ENCODE data around the gene PCDHGC4. TPM values are rescaled to one million over a fixed set of nuclear protein-coding genes. Genes with fewer than 3 reads are reported as not detected.

The PCDHGC4 gene
- total and polyA plus RNA-seq, 2 of the 8 experiments (the other 6 are each of a cell fraction or from before 2014, with no cell fraction given): 2.1 to 2.4 TPM

GRCh38 chr5:141484310-141484640 is 555 bp upstream of the PCDHGC4 start:
- Histone ChIP-seq H3K9me3 (ENCODE audit: insufficient read depth in 2 of 2, low read depth in 1 of 2, low read length in 1 of 2) (no peaks in the 10 kb centered on the region), H3K27ac (ENCODE audit: low read depth, low read length) (peak overlapping the region; percentile 5; the same call in 1 of the 2 replicates), H3K36me3 (ENCODE audit: control insufficient read depth in 2 of 4, insufficient read depth in 4 of 4, low read length in 3 of 4) (no peaks in the 10 kb centered on the region), H2BK120ac (replicated peaks; ENCODE audit: low read depth, low read length) (no peak overlapping the region), H2AK5ac (ENCODE audit: low read depth, low read length) (no peak overlapping the region), H3K4me3 (ENCODE audit: extremely low read depth in 1 of 4, insufficient read depth in 2 of 4, low read depth in 3 of 4, low read length in 4 of 4) (peak overlapping the region; percentile 56 to 78 (median 69); a peak in 5 of 8 replicates), H3K79me2 (ENCODE audit: control insufficient read depth in 1 of 2, insufficient read depth in 2 of 2, low read length in 2 of 2) (peaks cover 0 to 3% of the 10 kb centered on the region in 2 experiments; a peak in 1 of 4 replicates), H4K8ac (ENCODE audit: extremely low read depth, insufficient read depth, low read length) (no peak overlapping the region), H2AFZ (ENCODE audit: low read length) (no peak overlapping the region), H3K79me1 (ENCODE audit: low read depth, low read length) (no peaks in the 10 kb centered on the region; the same call in 1 of the 2 replicates), H3K27me3 (replicated peaks in 1 of 4; ENCODE audit: control insufficient read depth in 3 of 4, extremely low read depth in 1 of 4, insufficient read depth in 3 of 4, low read length in 3 of 4) (peaks cover 7 to 19% (median 16%) of the 10 kb centered on the region in 4 experiments), H3K56ac (replicated peaks; ENCODE audit: insufficient read length, low read depth, low read length) (no peak overlapping the region), H3K4ac (replicated peaks; ENCODE audit: insufficient read length, low read depth, low read length) (no peak overlapping the region), H4K91ac (replicated peaks; ENCODE audit: insufficient read length, low read length) (no peak overlapping the region), H3K23me2 (ENCODE audit: low read depth, low read length) (peaks cover 11% of the 10 kb centered on the region), H3K18ac (ENCODE audit: extremely low read depth, low read length) (no peak overlapping the region), H3K4me2 (ENCODE audit: insufficient read depth in 1 of 2, low read depth in 2 of 2, low read length in 2 of 2) (peak overlapping the region; percentile 98), H2BK15ac (ENCODE audit: low read length) (no peak overlapping the region), H4K5ac (ENCODE audit: insufficient read length, low read depth, low read length) (peak overlapping the region; percentile 51), H3K23ac (ENCODE audit: insufficient read length) (no peak overlapping the region), H2BK12ac (ENCODE audit: low read depth, low read length) (no peak overlapping the region), H3K4me1 (replicated peaks in 1 of 4; ENCODE audit: control insufficient read depth in 3 of 4, insufficient read depth in 4 of 4, low read length in 3 of 4) (peaks cover 5 to 20% (median 12%) of the 10 kb centered on the region in 4 experiments), H4K20me1 (replicated peaks in 1 of 2; ENCODE audit: control insufficient read depth in 1 of 2, insufficient read depth in 2 of 2, low read length in 2 of 2) (peaks cover 11 to 16% of the 10 kb centered on the region in 2 experiments), H3K9ac (replicated peaks in 1 of 4; ENCODE audit: extremely low read depth in 1 of 4, low read depth in 3 of 4, low read length in 3 of 4) (no peak overlapping the region), H2BK20ac (ENCODE audit: low read length) (no peak overlapping the region), H2BK5ac (ENCODE audit: low read depth, low read length) (no peak overlapping the region), H3K14ac (ENCODE audit: insufficient read length) (no peak overlapping the region)
- ChIA-PET POLR2A (ENCODE audit: partially characterized antibody) (interaction anchor here (0.9 to 3.5 kb wide), 5 partner anchors 10 to 31 kb away, joined by 4 to 25 read pairs (median 6); no protein-coding TSS in a partner anchor), CTCF (ENCODE audit: partially characterized antibody) (interaction anchor here (0.6 to 14.3 kb wide), 17 partner anchors 7 to 645 kb away, joined by 3 to 164 read pairs (median 7); partner anchors contain the start of genes PCDHB9, PCDHGA10, PCDHGA11 and PCDHGB1)
- no peak for TF ChIP-seq RAD21 (IDR thresholded peaks at IDR 0.05 in 1 of 2, conservative IDR thresholded peaks at IDR 0.05 in 1 of 2; ENCODE audit: low read depth in 2 of 2, low read length in 2 of 2)
- TF ChIP-seq JUND (IDR thresholded peaks at IDR 0.05; ENCODE audit: low read length): no peak
- no peak for TF ChIP-seq TCF12 (IDR thresholded peaks at IDR 0.05; ENCODE audit: low read depth, low read length)
- no peak for TF ChIP-seq ZNF274 (IDR thresholded peaks at IDR 0.05; ENCODE audit: borderline replicate concordance, extremely low read depth, low read length)
- TF ChIP-seq NRF1 (IDR thresholded peaks at IDR 0.05; ENCODE audit: low read depth, low read length): no peak
- TF ChIP-seq EGR1 (IDR thresholded peaks at IDR 0.05; ENCODE audit: borderline replicate concordance, low read depth, low read length): no peak
- peak; percentile 64 for TF ChIP-seq ASH2L (IDR thresholded peaks at IDR 0.05; ENCODE audit: low read length)
- TF ChIP-seq EZH2 (IDR thresholded peaks at IDR 0.05; ENCODE audit: low read depth, low read length, severe bottlenecking): no peak
- TF ChIP-seq CTCF (IDR thresholded peaks at IDR 0.05; ENCODE audit: control extremely low read depth in 1 of 3, insufficient read depth in 1 of 3, low read depth in 1 of 3, low read length in 3 of 3): no peak
- FAIRE-seq (peak; percentile 63), DNase-seq (ENCODE audit: low read depth in 1 of 2, low spot score in 2 of 2) (no peak)
- WGBS, 2 experiments (ENCODE audit: extremely low coverage in 1 of 2, insufficient coverage in 1 of 2, insufficient read length in 1 of 2, insufficient replicate concordance in 2 of 2, low coverage in 1 of 2, low lambda C conversion rate in 2 of 2, missing lambda C conversion rate in 1 of 2): 8% methylated on average over 4 of the region's 4 CpGs; no CpG with 5 or more reads in 1 of the 2 experiments
